Midbrain (tissue), 1 donor: Measurements from ENCODE around the gene BIK.
"Not testable (repeated sequence)": the region's sequence is repeated elsewhere in the genome, so short reads cannot be mapped to it uniquely, and the experiment has no call there.

ENCODE experiments used
- DNase-seq: peaks from one replicate; lab custom pipeline; 2025; lab: John Stamatoyannopoulos, UW

Gene BIK

GRCh38 chr22:43110444-43110926 lies at the start of gene BIK:
TSS of gene BIK (plus strand) at chr22:43110750. CDS start at chr22:43124023, 13,273 bp downstream.
- DNase-seq = no peak

- no peak for DNase-seq
Measured at GRCh38 chr22:43066134-43066533, 44.4 kb upstream of the BIK start.

GRCh38 chr22:43066844-43067385 lies 43.6 kb upstream of the BIK start:
- DNase-seq = no peak

GRCh38 chr22:43077121-43077877 lies 33.3 kb upstream of the BIK start:
- no peak for DNase-seq

- no peak for DNase-seq
Measured at GRCh38 chr22:43078522-43078921, 32.0 kb upstream of the BIK start.

- no peak for DNase-seq
Measured at GRCh38 chr22:43079742-43080141, 30.8 kb upstream of the BIK start.

GRCh38 chr22:43080616-43081015 lies 29.9 kb upstream of the BIK start:
- no peak for DNase-seq

- DNase-seq = no peak
Measured at GRCh38 chr22:43081968-43082367, 28.6 kb upstream of the BIK start.

GRCh38 chr22:43085658-43086606 lies 24.6 kb upstream of the BIK start:
- DNase-seq = no peak

GRCh38 chr22:43088627-43088983 lies 21.9 kb upstream of the BIK start:
- DNase-seq = no peak

GRCh38 chr22:43088984-43089717 lies 21.4 kb upstream of the BIK start, which contains the start of gene TTLL1:
TSS of gene TTLL1 (minus strand) at chr22:43089391. CDS start at chr22:43075586, 13,805 bp downstream.
- DNase-seq = peak; percentile 81

- peak; percentile 73 for DNase-seq
Measured at GRCh38 chr22:43090130-43090789, 20.3 kb upstream of the BIK start.

GRCh38 chr22:43092085-43092484 lies 18.5 kb upstream of the BIK start:
- no peak for DNase-seq

GRCh38 chr22:43094085-43094484 lies 16.5 kb upstream of the BIK start:
- no peak for DNase-seq

- DNase-seq = no peak
Measured at GRCh38 chr22:43094551-43094950, 16.0 kb upstream of the BIK start.

- no peak for DNase-seq
Measured at GRCh38 chr22:43096420-43096819, 14.1 kb upstream of the BIK start.

GRCh38 chr22:43098356-43098755 lies 12.2 kb upstream of the BIK start:
- DNase-seq = no peak

GRCh38 chr22:43099095-43099494 lies 11.5 kb upstream of the BIK start:
- DNase-seq = no peak

GRCh38 chr22:43100225-43100624 lies 10.3 kb upstream of the BIK start:
- no peak for DNase-seq

- DNase-seq = no peak
Measured at GRCh38 chr22:43101306-43101705, 9.2 kb upstream of the BIK start.

- DNase-seq = not testable (repeated sequence)
Measured at GRCh38 chr22:43104056-43104625, 6.4 kb upstream of the BIK start.
